ENCODE data around the gene SLC30A2. TPM values are rescaled to one million over a fixed set of nuclear protein-coding genes. Genes with fewer than 3 reads are reported as not detected.

Gene SLC30A2
- total and polyA plus RNA-seq, 10 of the 15 experiments (the other 5 are each of a cell fraction or from before 2014, with no cell fraction given), result 0.13 TPM; not detected in 9

DNA sequence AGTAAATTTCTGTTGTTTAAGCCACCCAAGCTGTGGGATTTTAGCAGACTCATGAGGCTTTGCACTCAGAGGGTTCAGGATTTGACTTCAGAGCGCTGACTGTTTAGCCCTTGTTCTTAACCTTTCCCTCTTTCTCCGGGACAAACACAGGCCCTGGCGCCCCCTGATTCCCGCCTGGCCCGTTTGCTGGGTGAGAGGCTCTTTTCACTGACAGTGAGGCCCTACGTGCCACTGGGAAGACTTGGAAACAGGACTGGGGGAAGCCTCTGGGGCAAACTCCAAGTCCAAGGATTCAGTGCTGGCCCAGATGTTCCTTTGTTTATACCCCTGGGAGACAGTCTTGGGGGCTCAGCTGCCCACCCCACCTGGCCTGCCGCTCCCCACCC is 33.3 kb upstream of the SLC30A2 start:
- Histone ChIP-seq H3K27ac (ENCODE audit: control insufficient read depth, insufficient read depth) (no peak overlapping the region), H3K36me3 (ENCODE audit: control insufficient read depth in 2 of 2, insufficient read depth in 2 of 2, low read length in 1 of 2) (no peaks in the 10 kb centered on the region), H3K79me2 (ENCODE audit: control insufficient read depth, insufficient read depth, low read length) (no peaks in the 10 kb centered on the region), H3K9me3 (replicated peaks; ENCODE audit: control insufficient read depth, insufficient read depth, low read length) (no peaks in the 10 kb centered on the region), H2AFZ (ENCODE audit: control insufficient read depth, low read depth, low read length) (no peak overlapping the region), H3K9ac (ENCODE audit: control insufficient read depth, insufficient read depth, low read length) (no peak overlapping the region), H3K4me2 (ENCODE audit: control insufficient read depth, insufficient read depth) (no peak overlapping the region), H3K4me1 (ENCODE audit: control insufficient read depth, insufficient read depth, low read length) (no peaks in the 10 kb centered on the region), H3K27me3 (replicated peaks in 1 of 2; ENCODE audit: control insufficient read depth in 2 of 2, insufficient read depth in 2 of 2, low read length in 1 of 2) (no peaks in the 10 kb centered on the region; a peak in 2 of 4 replicates), H3K4me3 (no peak overlapping the region), H4K20me1 (ENCODE audit: control insufficient read depth, insufficient read depth) (no peaks in the 10 kb centered on the region)
- intact Hi-C loops (cut with micrococcal nuclease; ENCODE audit: unreplicated experiment), result no loop called here
- ChIA-PET CTCF (interaction anchor here (1.2 kb wide), 1 partner anchor 66 kb away, joined by 3 read pairs; no protein-coding TSS in a partner anchor), SMC1A (ENCODE audit: uncharacterized antibody, unreplicated experiment) (no interaction called here), POLR2A (no interaction called here), RAD21 (ENCODE audit: unreplicated experiment) (no interaction called here)
- FAIRE-seq (no peak), DNase-seq (ENCODE audit: low read depth, low spot score) (no peak), ATAC-seq (no peak)
- no peak for TF ChIP-seq CBX3 (IDR thresholded peaks at IDR 0.05; ENCODE audit: borderline replicate concordance, low read depth)
- TF ChIP-seq BCL11A (IDR thresholded peaks at IDR 0.05; ENCODE audit: low read depth, low read length), result no peak
- TF ChIP-seq NFYA (IDR thresholded peaks at IDR 0.05; ENCODE audit: borderline replicate concordance, low read depth, low read length), result no peak
- BruUV-seq (replicated peaks), result no TSS peak
- 14% methylated on average over 7 of the region's 7 CpGs for WGBS (ENCODE audit: insufficient coverage, insufficient replicate concordance, low lambda C conversion rate, missing lambda C conversion rate)
- in situ Hi-C loops (cut with MboI), result no loop called here

DNA sequence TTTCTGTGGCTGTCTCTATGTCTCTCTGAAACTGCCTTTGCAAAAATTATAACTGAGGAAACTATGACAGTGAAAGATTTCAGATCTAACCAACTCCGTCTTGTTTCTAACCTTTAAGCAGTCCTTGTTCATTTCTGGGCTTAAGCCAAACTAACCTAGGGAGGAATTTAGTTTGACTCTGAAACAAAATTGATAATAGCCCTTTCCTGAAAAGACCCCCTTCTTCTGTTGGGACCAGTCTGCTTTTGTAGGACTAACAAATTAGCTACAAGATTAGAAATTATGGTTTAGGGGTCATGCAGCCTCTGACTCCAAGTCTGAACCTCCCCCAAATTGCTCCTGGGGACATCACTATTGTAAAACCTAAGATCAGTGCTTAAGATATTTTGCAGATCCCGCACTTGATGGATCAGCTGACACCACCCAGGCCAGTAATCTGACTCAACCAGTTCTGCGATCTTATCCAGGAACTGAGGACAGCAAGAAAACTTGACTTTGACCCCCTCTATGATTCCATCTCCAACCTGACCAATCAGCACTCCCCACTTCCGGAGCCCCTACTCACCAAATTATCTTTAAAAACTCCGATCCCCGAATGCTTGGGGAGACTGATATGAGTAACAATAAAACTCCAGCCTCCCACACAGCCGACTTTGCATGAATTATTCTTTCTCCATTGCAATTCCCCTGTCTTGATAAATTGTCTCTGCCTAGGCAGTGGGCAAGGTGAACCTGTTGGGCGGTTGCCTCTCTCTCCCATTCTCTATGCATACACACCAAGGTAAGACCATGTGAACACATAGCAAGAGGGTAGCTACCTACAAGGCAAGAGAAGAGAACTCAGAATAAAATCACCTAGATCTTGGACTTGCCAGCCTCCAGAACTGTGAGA is 32.6 kb upstream of the SLC30A2 start:
- no peak for ATAC-seq
- FAIRE-seq, result no peak
- no peak for DNase-seq (ENCODE audit: low read depth, low spot score)
- Histone ChIP-seq H3K27ac (ENCODE audit: control insufficient read depth, insufficient read depth) (no peak overlapping the region), H3K9me3 (replicated peaks; ENCODE audit: control insufficient read depth, insufficient read depth, low read length) (no peaks in the 10 kb centered on the region), H3K79me2 (ENCODE audit: control insufficient read depth, insufficient read depth, low read length) (no peaks in the 10 kb centered on the region), H3K4me3 (no peak overlapping the region), H3K4me2 (ENCODE audit: control insufficient read depth, insufficient read depth) (no peak overlapping the region), H2AFZ (ENCODE audit: control insufficient read depth, low read depth, low read length) (no peak overlapping the region), H4K20me1 (ENCODE audit: control insufficient read depth, insufficient read depth) (no peaks in the 10 kb centered on the region), H3K36me3 (ENCODE audit: control insufficient read depth in 2 of 2, insufficient read depth in 2 of 2, low read length in 1 of 2) (no peaks in the 10 kb centered on the region), H3K9ac (ENCODE audit: control insufficient read depth, insufficient read depth, low read length) (no peak overlapping the region), H3K27me3 (replicated peaks in 1 of 2; ENCODE audit: control insufficient read depth in 2 of 2, insufficient read depth in 2 of 2, low read length in 1 of 2) (no peaks in the 10 kb centered on the region; a peak in 2 of 4 replicates), H3K4me1 (ENCODE audit: control insufficient read depth, insufficient read depth, low read length) (no peaks in the 10 kb centered on the region)
- ChIA-PET CTCF (interaction anchor here (0.6 to 1.2 kb wide), 2 partner anchors 66 to 965 kb away, joined by 3 read pairs; no protein-coding TSS in a partner anchor), POLR2A (interaction anchor here (0.5 kb wide), 1 partner anchor 778 kb away, joined by 4 read pairs; no protein-coding TSS in a partner anchor), SMC1A (ENCODE audit: uncharacterized antibody, unreplicated experiment) (no interaction called here), RAD21 (ENCODE audit: unreplicated experiment) (no interaction called here)
- 28% methylated on average over 8 of the region's 8 CpGs for WGBS (ENCODE audit: insufficient coverage, insufficient replicate concordance, low lambda C conversion rate, missing lambda C conversion rate)
- intact Hi-C loops (cut with micrococcal nuclease; ENCODE audit: unreplicated experiment), result no loop called here
- TF ChIP-seq CHD2 (IDR thresholded peaks at IDR 0.05; ENCODE audit: borderline replicate concordance, low read depth, low read length) (no peak), RELA (IDR thresholded peaks at IDR 0.05; ENCODE audit: borderline replicate concordance, partially characterized antibody) (no peak)
- in situ Hi-C loops (cut with MboI), result no loop called here
- BruUV-seq (replicated peaks), result no TSS peak
